Hepatocyte (in vitro differentiated cells): ENCODE data around the gene TMEM117. TPM values are rescaled to one million over a fixed set of nuclear protein-coding genes. Genes with fewer than 3 reads are reported as not detected.

Experiments
- DNase-seq: peaks from one replicate; pipeline ENCODE4 v3.0.0-alpha.2; 2016; ENCODE audit warnings: low spot score
- H2AFZ ChIP-seq: fragments of 200-600 bp; sonication (generic); 2 replicates; pipeline ENCODE4 v1.6.0; 2016; ENCODE audit warnings: antibody characterized with exemption, mild to moderate bottlenecking
- H3K27ac ChIP-seq: fragments of 200-600 bp; sonication (generic); 2 replicates; pipeline ENCODE4 v1.5.1; 2016; ENCODE audit warnings: mild to moderate bottlenecking
- H3K27me3 ChIP-seq: fragments of 200-600 bp; sonication (generic); 2 replicates; pipeline ENCODE4 v1.6.1; 2016
- H3K36me3 ChIP-seq: fragments of 200-600 bp; sonication (generic); replicated peaks from 2 replicates; pipeline ENCODE4 v1.5.1; 2016; ENCODE audit warnings: low read depth; ENCODE audit not compliant: insufficient read depth
- H3K4me1 ChIP-seq: fragments of 200-600 bp; sonication (generic); 2 replicates; pipeline ENCODE4 v1.5.1; 2016; ENCODE audit warnings: mild to moderate bottlenecking, moderate library complexity; ENCODE audit not compliant: insufficient read depth
- H3K4me2 ChIP-seq: fragments of 200-600 bp; sonication (generic); 2 replicates; pipeline ENCODE4 v1.6.0; 2016
- H3K4me3 ChIP-seq: fragments of 200-600 bp; sonication (generic); 2 replicates; pipeline ENCODE4 v1.5.1; 2016; ENCODE audit warnings: mild to moderate bottlenecking
- H3K79me2 ChIP-seq: fragments of 200-600 bp; sonication (generic); 2 replicates; pipeline ENCODE4 v1.6.0; 2017; ENCODE audit warnings: mild to moderate bottlenecking
- H3K9me2 ChIP-seq: fragments of 200-600 bp; sonication (generic); replicated peaks from 2 replicates; pipeline ENCODE4 v1.6.0; 2017; ENCODE audit warnings: mild to moderate bottlenecking; ENCODE audit not compliant: insufficient read depth
- H3K9me3 ChIP-seq: fragments of 200-600 bp; sonication (generic); 2 replicates; pipeline ENCODE4 v1.5.1; 2016; ENCODE audit warnings: low read depth, mild to moderate bottlenecking
- H4K20me1 ChIP-seq: fragments of 200-600 bp; sonication (generic); 2 replicates; pipeline ENCODE4 v1.6.0; 2016; ENCODE audit warnings: mild to moderate bottlenecking; ENCODE audit not compliant: insufficient read depth, poor library complexity, severe bottlenecking
- CTCF ChIP-seq: fragments of 200-600 bp; sonication (generic); IDR thresholded peaks from 2 replicates; pipeline ENCODE4 v1.5.1; 2016; ENCODE audit warnings: antibody characterized with exemption, mild to moderate bottlenecking; ENCODE audit not compliant: poor library complexity
- EZH2 ChIP-seq: fragments of 200-600 bp; sonication (generic); IDR thresholded peaks from 2 replicates; pipeline ENCODE4 v1.6.1; 2016; ENCODE audit warnings: antibody characterized with exemption, mild to moderate bottlenecking, borderline replicate concordance
- EZH2phosphoT487 ChIP-seq: fragments of 200-600 bp; sonication (generic); IDR thresholded peaks from one replicate; pipeline ENCODE4 v1.6.1; 2018; ENCODE audit warnings: antibody characterized with exemption, mild to moderate bottlenecking, low read depth, moderate library complexity; ENCODE audit not compliant: unreplicated experiment, severe bottlenecking
- WGBS: methylation state at CpG from one replicate; pipeline ENCODE4 v1.1.6; 2016; ENCODE audit warnings: low lambda C conversion rate; ENCODE audit errors: missing lambda C conversion rate; 5-methylcytosine and 5-hydroxymethylcytosine counted together
- polyA plus RNA-seq: library from polyadenylated mRNA; unstranded; fragments of >200 nt; fragmentation: Nextera tagmentation; extraction: Ambion mirVana; gene quantifications from 2 replicates; pipeline ENCODE4 v1.2.1, GENCODE V29; 2016
- total RNA-seq: library from RNA; depleted of rRNA; stranded (reverse); fragments of >200 nt; gene quantifications from 2 replicates; pipeline ENCODE4 v1.2.3, GENCODE V29; 2014

The TMEM117 gene
- total and polyA plus RNA-seq, 2 experiments from 2014 or later: 12.4 to 47.1 TPM

GRCh38 chr12:43883311-43883710, 47.4 kb downstream of the TMEM117 start:
- Histone ChIP-seq H4K20me1 (no peaks in the 10 kb centered on the region), H3K27ac (no peak overlapping the region), H3K79me2 (peaks cover 2% of the 10 kb centered on the region), H3K9me2 (no peaks in the 10 kb centered on the region), H2AFZ (no peak overlapping the region), H3K36me3 (no peaks in the 10 kb centered on the region), H3K9me3 (no peaks in the 10 kb centered on the region), H3K4me3 (no peak overlapping the region), H3K27me3 (no peaks in the 10 kb centered on the region), H3K4me1 (peaks cover 12% of the 10 kb centered on the region), H3K4me2 (no peak overlapping the region)
- no peak for TF ChIP-seq CTCF
- no peak for TF ChIP-seq EZH2
- no peak for TF ChIP-seq EZH2phosphoT487
- 76% methylated on average over 2 of the region's 2 CpGs for WGBS
- no peak for DNase-seq

GRCh38 chr12:43883748-43884147, 47.9 kb downstream of the TMEM117 start:
- no peak overlapping the region for H3K4me3 ChIP-seq
- H3K79me2 ChIP-seq: peaks cover 2% of the 10 kb centered on the region
- H3K27ac ChIP-seq: no peak overlapping the region
- H3K27me3 ChIP-seq: no peaks in the 10 kb centered on the region
- no peaks in the 10 kb centered on the region for H3K9me3 ChIP-seq
- no peak overlapping the region for H3K4me2 ChIP-seq
- peaks cover 12% of the 10 kb centered on the region for H3K4me1 ChIP-seq
- no peaks in the 10 kb centered on the region for H3K9me2 ChIP-seq
- DNase-seq: no peak
- WGBS: 89% methylated on average over 2 of the region's 2 CpGs
- H3K36me3 ChIP-seq: no peaks in the 10 kb centered on the region
- no peaks in the 10 kb centered on the region for H4K20me1 ChIP-seq
- no peak for TF ChIP-seq EZH2
- TF ChIP-seq EZH2phosphoT487: no peak
- no peak for TF ChIP-seq CTCF
- no peak overlapping the region for H2AFZ ChIP-seq

- H3K9me3 ChIP-seq: no peaks in the 10 kb centered on the region
- WGBS: 72% methylated on average over 8 of the region's 8 CpGs
Measured at GRCh38 chr12:43884683-43885410, 49.0 kb downstream of the TMEM117 start.

More at GRCh38 chr12:43884683-43885410, 49.0 kb downstream of the TMEM117 start:
- Histone ChIP-seq H3K36me3 (no peaks in the 10 kb centered on the region), H2AFZ (no peak overlapping the region), H3K4me2 (peak overlapping the region; percentile 2), H3K27me3 (no peaks in the 10 kb centered on the region), H4K20me1 (no peaks in the 10 kb centered on the region), H3K27ac (no peak overlapping the region), H3K4me1 (peaks cover 12% of the 10 kb centered on the region), H3K79me2 (peaks cover 2% of the 10 kb centered on the region), H3K9me2 (no peaks in the 10 kb centered on the region), H3K4me3 (no peak overlapping the region)
- TF ChIP-seq CTCF (no peak), EZH2phosphoT487 (no peak), EZH2 (no peak)
- DNase-seq: no peak
